SJCRH30 (cell line): Measurements from ENCODE around the gene PTGDS. TPM values are rescaled to one million over a fixed set of nuclear protein-coding genes. Genes with fewer than 3 reads are reported as not detected.

Experiments used
- DNase-seq, 2 experiments: peaks; one replicate each; pipeline ENCODE4 v3.0.0-alpha.2; 2015 to 2020
- H3K27ac ChIP-seq: fragments of 250-450 bp; sonication (Bioruptor Pico); 2 replicates; pipeline ENCODE4 v1.5.1; 2020; ENCODE audit warnings: mild to moderate bottlenecking, moderate library complexity
- H3K27me3 ChIP-seq: fragments of 250-450 bp; sonication (Bioruptor Pico); 2 replicates; pipeline ENCODE4 v1.5.1; 2020; ENCODE audit warnings: mild to moderate bottlenecking, moderate library complexity
- H3K36me3 ChIP-seq: fragments of 250-450 bp; sonication (Bioruptor Pico); 2 replicates; pipeline ENCODE4 v1.5.1; 2020; ENCODE audit warnings: mild to moderate bottlenecking, moderate library complexity
- H3K4me1 ChIP-seq: fragments of 250-450 bp; sonication (Bioruptor Pico); 2 replicates; pipeline ENCODE4 v1.5.1; 2020; ENCODE audit warnings: mild to moderate bottlenecking, moderate library complexity
- H3K4me3 ChIP-seq: fragments of 250-450 bp; sonication (Bioruptor Pico); 2 replicates; pipeline ENCODE4 v1.5.1; 2020; ENCODE audit warnings: mild to moderate bottlenecking, moderate library complexity
- H3K9me3 ChIP-seq: fragments of 250-450 bp; sonication (Bioruptor Pico); replicated peaks from 2 replicates; pipeline ENCODE4 v1.5.1; 2020; ENCODE audit warnings: mild to moderate bottlenecking, moderate library complexity
- total RNA-seq: library from RNA; depleted of rRNA; stranded (reverse); fragments of >200 nt; shearing (Covaris generic); gene quantifications from 2 replicates; pipeline ENCODE4 v1.2.3, GENCODE V29; 2014

The PTGDS gene
- total RNA-seq, 1 experiment from 2014 or later: not detected

DNA sequence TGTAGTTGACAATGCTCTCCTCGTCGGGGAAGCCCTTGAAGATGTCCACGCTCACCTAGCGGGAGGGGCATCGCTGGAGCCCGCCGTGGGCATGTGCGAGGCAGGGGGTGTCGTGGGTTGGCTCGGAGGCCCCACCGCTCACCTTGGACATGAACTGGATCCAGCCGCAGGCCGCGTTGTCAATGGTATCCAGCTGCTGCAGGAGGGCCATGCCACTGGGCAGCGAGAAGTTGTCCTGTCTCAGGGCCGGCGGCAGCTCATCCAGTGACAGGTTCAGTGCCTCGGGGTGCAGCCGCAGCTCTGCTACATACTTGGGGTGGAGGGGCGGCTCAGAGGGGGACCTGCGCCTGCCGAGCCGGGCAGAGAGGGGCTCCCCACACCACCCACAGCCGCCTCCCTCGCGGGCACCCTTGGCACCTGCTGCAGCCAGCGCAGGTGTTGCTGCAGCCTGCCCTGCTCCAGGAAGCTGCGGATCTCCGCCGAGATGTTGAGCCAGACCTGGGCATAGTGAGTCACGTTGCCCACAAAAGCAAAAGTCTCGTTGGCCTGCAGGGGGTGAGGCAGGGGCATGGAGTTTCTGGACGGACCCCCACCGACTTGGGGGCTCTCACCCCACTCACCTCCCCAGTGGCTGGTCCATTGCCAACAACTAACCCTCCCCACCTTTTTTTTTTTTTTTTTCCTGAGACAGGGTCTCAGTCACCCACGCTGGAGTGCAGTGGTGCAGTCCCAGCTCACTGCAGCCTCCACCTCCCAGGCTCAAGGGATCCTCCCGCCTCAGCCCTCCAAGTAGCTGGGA, 41.7 kb downstream of the PTGDS start:
- H3K27me3 ChIP-seq: no peaks in the 10 kb centered on the region
- no peak overlapping the region for H3K4me3 ChIP-seq
- H3K9me3 ChIP-seq: no peaks in the 10 kb centered on the region
- DNase-seq: no peak
- no peaks in the 10 kb centered on the region for H3K36me3 ChIP-seq
- peaks cover 12% of the 10 kb centered on the region for H3K4me1 ChIP-seq
- H3K27ac ChIP-seq: no peak overlapping the region

DNA sequence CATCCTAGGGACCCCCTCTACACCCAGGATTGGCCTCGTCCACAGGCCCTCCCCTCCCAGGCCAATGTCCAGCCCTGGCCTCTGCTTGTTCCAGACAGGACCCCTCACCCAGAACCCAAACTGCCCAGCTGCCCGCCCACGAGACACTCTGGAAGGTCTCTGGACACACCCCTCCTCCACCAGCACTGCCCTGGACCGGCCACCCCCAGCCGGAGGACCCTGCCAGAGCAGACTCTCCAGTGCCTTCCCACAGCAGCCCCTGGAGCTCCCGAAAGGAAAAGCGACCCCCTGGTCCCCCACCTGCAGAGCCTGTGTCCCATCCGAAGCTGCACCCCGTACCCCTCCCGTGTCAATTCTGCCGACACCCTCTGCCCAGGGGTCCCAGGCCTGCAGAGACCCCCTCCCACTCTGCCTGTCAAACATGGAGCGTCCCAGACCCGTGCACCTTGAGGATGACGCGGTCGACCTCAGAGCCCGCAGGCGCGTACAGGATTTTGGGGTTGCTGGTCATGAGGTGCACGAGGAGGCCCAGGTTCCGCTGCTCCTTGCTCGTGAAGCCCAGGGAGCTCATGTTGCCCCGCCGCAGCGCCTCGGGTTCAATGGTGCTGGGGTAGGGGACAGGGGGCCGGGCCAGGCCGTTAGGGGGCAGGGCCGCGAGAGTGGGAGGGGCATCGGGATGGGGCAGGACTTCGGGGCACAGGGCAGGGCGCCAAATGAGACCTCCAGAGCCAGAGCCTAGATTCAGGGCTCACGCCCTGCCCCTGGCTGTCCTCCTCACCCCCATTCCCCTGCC, 42.8 kb downstream of the PTGDS start:
- H3K9me3 ChIP-seq: no peaks in the 10 kb centered on the region
- no peaks in the 10 kb centered on the region for H3K36me3 ChIP-seq
- no peak for DNase-seq

DNA sequence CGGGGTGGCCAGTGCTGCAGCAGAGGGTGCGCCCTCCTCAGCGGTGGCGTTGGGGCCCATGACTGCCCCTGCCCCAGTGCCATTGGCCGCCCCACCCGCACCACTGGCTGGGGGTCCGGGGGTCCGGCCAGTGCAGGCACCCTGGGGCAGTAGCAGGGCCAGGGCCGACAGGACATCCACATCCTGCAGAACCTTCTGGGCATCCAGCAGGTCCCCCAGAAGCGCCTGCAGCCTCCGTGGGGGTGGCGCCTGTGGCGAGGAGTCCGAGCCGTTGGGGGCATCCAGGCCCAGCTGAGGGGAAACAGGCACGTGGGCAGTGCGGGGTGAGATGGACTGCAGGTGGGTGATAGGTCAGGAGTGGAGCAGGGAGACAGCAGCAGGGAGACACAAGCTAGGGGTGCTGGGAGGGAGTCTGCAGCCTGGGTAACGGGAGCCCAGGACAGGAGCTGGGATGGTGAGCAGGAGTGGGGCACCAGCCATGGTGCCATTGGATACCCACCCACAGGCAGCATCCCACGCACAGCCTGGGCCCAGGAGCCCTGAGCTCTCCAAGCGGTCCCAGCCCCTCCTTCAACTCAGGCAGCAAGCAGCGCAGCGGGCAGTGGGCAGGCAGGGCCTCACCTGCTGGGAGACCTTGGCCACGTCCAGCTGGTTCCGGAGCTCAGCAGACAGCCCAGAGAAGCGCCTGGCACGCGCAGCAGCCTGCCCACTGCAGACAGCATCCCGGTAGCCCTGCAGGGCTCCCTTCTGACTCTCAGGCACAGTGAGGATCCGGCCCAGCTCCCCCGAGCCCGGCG, 43.7 kb downstream of the PTGDS start:
- Histone ChIP-seq H3K9me3 (no peaks in the 10 kb centered on the region), H3K27ac (no peak overlapping the region), H3K36me3 (no peaks in the 10 kb centered on the region), H3K27me3 (peaks cover 5% of the 10 kb centered on the region), H3K4me3 (no peak overlapping the region), H3K4me1 (peaks cover 28% of the 10 kb centered on the region)
- no peak for DNase-seq

More for the DNA sequence above, 42.8 kb downstream of the PTGDS start:
- Histone ChIP-seq H3K27ac (no peak overlapping the region), H3K27me3 (no peaks in the 10 kb centered on the region), H3K4me1 (peaks cover 19% of the 10 kb centered on the region), H3K4me3 (no peak overlapping the region)

DNA sequence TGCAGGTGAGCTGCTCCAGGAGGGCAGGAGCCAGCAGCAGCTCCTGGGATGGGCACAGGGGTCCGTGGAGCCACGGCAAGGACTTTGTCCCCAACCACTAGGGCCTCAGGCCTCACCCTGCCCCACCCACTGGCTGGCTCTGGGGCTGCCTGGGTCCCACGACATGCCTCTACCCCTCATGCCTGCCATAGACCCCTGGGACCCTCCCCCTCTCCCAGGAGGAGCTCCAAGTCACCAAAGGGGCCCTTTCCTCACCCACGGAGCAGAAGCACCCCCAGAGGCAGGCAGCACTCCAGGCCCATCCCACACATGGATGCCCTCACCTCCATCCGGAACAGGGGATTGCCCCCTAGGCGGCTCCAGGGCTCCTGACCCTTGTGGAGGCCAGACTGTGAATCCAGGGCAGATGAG, 44.3 kb downstream of the PTGDS start:
- H3K27ac ChIP-seq: no peak overlapping the region
- peaks cover 30% of the 10 kb centered on the region for H3K4me1 ChIP-seq
- H3K4me3 ChIP-seq: no peak overlapping the region
- H3K27me3 ChIP-seq: peaks cover 7% of the 10 kb centered on the region
- no peak for DNase-seq
- no peaks in the 10 kb centered on the region for H3K36me3 ChIP-seq
- H3K9me3 ChIP-seq: no peaks in the 10 kb centered on the region

DNA sequence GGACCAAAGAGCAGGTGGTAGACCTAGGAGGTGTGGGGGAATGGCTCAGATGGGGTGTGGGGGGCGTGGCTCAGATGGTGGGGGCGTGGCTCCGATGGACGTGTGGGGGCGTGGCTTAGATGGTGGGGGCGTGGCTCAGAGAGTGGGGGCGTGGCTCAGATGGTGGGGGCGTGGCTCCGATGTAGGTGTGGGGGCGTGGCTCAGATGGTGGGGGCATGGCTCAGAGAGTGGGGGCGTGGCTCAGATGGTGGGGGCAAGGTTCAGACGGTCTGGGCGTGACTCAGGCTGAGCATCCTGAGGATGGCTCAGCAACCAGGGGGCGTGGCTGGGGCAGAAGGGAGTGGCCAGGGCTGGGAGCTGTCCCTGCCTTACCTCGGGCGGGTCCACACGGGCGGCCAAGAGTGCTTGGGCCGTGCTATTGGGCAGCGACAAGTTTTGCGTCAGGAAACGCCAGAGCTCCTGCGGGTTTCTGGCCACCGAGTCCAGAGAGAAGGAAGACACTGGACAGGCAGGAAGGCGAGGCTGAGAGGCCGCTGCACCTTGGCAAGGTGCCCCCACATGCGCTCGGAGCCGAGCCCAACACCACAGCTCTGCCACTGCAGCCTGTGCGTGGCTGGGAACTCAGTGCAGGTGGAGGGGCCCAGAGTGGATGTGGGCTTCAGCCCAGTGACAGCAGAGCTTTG, 44.8 kb downstream of the PTGDS start:
- H3K9me3 ChIP-seq: no peaks in the 10 kb centered on the region
- H3K4me3 ChIP-seq: no peak overlapping the region
- peaks cover 30% of the 10 kb centered on the region for H3K4me1 ChIP-seq
- H3K36me3 ChIP-seq: no peaks in the 10 kb centered on the region
- H3K27me3 ChIP-seq: peaks cover 9% of the 10 kb centered on the region
- no peak overlapping the region for H3K27ac ChIP-seq
- DNase-seq: peak; percentile 67 to 75

DNA sequence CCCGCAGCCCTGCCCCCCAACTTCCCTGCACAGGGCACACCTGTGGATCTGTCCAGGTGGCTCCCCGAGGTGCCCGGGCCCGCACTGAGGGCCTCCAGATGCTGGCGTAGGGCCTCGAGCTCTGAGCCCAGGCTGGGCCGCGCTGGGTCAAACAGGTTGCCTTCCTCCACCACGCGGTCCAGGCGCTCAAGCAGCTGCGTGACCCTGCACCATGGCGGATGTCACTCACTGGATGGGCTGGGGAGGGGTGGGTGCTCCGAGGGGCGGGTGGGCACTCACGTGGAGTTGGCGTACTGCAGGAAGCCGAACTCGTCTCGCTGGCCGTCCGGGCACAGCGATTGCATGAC, 45.3 kb downstream of the PTGDS start:
- no peak overlapping the region for H3K27ac ChIP-seq
- H3K9me3 ChIP-seq: no peaks in the 10 kb centered on the region
- H3K36me3 ChIP-seq: no peaks in the 10 kb centered on the region
- DNase-seq: no peak
- H3K4me1 ChIP-seq: peaks cover 30% of the 10 kb centered on the region
- no peak overlapping the region for H3K4me3 ChIP-seq
- H3K27me3 ChIP-seq: peaks cover 14% of the 10 kb centered on the region

DNA sequence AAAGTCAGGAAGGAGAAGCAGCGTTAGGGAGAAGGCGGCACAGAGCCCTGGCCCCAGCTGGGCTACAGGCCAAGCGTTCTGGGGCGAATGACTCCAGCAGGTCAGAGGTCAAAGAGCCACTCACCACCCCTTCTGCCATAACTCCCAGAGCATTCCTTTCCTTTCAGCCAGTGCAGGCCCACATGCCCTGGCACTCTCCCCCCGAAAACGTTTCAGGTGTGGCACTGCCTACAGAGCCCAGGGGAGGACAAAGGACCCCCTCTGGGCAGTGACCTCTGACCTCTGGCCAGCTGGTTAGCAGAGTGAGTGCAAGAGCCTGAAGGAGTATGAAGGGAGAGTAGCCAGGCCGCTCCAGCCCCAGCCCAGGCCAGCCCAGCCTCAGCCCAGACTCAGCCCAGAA, 45.9 kb downstream of the PTGDS start:
- H3K4me1 ChIP-seq: peaks cover 30% of the 10 kb centered on the region
- H3K27me3 ChIP-seq: peaks cover 14% of the 10 kb centered on the region
- no peak overlapping the region for H3K27ac ChIP-seq
- DNase-seq: no peak
- H3K4me3 ChIP-seq: no peak overlapping the region
- H3K36me3 ChIP-seq: no peaks in the 10 kb centered on the region
- no peaks in the 10 kb centered on the region for H3K9me3 ChIP-seq

DNA sequence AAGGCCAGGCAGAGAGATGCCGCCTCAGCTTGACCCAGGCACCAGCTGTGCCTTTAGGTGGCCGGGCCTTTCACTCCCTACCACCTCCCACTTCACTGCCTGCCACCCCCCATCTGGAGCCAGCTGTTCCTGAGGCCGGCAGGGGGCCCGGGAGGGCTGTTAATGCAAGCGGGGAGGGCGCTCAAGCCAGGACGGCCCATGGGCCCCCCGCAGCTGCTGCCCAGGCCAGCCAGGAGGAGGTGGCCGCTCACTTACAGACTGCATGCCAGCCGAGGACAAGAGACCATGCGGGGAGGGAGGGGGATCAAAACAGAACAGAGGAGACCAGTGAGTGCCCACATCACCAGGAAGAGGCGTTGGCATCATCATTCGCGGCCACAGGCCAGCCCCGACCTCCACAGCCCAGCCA, 46.3 kb downstream of the PTGDS start:
- H3K27ac ChIP-seq: no peak overlapping the region
- H3K4me3 ChIP-seq: no peak overlapping the region
- peak; percentile 88 to 89 for DNase-seq
- H3K4me1 ChIP-seq: peaks cover 32% of the 10 kb centered on the region
- peaks cover 14% of the 10 kb centered on the region for H3K27me3 ChIP-seq
- no peaks in the 10 kb centered on the region for H3K9me3 ChIP-seq
- H3K36me3 ChIP-seq: no peaks in the 10 kb centered on the region

DNA sequence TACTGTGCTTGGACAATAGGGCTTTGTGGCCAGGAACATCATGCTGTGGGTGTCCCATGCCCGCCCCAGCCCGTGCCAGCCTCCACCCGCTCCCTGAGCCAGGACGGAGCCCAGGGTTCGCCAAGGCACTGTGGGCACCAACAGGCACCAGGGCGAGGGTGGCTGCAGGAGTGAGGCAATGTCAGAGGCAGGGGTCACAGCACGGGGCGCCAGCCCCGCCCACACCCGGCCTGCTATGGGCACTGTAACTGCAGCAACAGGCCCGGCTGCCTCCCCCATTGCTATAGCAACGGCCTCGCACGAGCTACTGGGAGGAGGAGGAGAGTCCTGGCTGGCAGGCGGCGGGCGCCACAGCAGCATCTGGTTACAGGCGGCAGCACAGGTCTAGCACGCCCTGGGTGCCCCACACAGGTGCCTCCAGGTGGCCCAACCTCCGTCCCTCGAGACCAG, 48.2 kb downstream of the PTGDS start:
- H3K36me3 ChIP-seq: no peaks in the 10 kb centered on the region
- peak; percentile 66 to 74 for DNase-seq
- H3K4me1 ChIP-seq: peaks cover 33% of the 10 kb centered on the region
- no peak overlapping the region for H3K4me3 ChIP-seq
- no peak overlapping the region for H3K27ac ChIP-seq
- H3K27me3 ChIP-seq: peaks cover 14% of the 10 kb centered on the region
- no peaks in the 10 kb centered on the region for H3K9me3 ChIP-seq

DNA sequence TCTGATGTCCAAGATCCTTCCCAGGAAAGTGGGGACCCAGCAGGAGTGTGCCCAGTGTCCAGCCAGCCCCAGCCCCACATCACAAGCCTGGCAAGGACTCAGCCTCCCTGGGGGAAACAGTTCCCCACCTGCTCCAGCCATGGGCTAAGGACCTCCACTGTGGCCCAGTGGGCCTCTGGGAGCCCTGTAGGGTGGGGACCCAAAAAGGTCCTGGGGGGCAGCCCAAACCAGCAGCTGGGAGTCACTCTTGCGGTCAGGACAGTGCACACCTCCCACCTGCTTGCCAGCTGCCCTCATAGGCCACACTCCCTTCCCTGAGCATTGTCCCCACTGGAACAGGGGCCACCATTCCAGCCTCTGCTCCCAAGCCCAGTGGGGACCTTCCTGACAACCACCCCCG, 49.1 kb downstream of the PTGDS start:
- no peak for DNase-seq
- Histone ChIP-seq H3K27me3 (peaks cover 14% of the 10 kb centered on the region), H3K4me3 (no peak overlapping the region), H3K27ac (no peak overlapping the region), H3K4me1 (peaks cover 33% of the 10 kb centered on the region), H3K9me3 (no peaks in the 10 kb centered on the region), H3K36me3 (no peaks in the 10 kb centered on the region)

DNA sequence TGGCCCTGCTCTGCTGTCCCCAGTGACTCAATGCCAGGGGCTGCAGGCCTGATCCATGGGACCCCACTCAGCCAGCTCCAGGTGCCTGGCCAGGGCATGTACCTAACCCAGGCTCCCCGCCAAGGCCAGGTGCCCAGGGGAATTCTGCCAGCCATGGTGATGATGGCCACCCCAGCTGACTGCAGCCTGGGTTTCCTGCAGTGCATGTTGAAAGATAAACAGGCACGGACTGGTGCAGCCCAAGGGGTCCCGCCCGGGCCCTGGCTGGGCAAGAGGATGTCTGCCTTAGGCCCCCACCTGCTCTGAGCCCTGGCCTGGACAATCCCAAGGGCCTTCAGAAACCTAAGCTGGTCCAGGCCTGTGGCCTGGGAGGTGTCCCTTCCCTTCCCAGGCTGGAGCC, 49.5 kb downstream of the PTGDS start:
- Histone ChIP-seq H3K4me3 (no peak overlapping the region), H3K36me3 (no peaks in the 10 kb centered on the region), H3K9me3 (no peaks in the 10 kb centered on the region), H3K4me1 (peaks cover 33% of the 10 kb centered on the region), H3K27me3 (peaks cover 14% of the 10 kb centered on the region), H3K27ac (no peak overlapping the region)
- DNase-seq: no peak

DNA sequence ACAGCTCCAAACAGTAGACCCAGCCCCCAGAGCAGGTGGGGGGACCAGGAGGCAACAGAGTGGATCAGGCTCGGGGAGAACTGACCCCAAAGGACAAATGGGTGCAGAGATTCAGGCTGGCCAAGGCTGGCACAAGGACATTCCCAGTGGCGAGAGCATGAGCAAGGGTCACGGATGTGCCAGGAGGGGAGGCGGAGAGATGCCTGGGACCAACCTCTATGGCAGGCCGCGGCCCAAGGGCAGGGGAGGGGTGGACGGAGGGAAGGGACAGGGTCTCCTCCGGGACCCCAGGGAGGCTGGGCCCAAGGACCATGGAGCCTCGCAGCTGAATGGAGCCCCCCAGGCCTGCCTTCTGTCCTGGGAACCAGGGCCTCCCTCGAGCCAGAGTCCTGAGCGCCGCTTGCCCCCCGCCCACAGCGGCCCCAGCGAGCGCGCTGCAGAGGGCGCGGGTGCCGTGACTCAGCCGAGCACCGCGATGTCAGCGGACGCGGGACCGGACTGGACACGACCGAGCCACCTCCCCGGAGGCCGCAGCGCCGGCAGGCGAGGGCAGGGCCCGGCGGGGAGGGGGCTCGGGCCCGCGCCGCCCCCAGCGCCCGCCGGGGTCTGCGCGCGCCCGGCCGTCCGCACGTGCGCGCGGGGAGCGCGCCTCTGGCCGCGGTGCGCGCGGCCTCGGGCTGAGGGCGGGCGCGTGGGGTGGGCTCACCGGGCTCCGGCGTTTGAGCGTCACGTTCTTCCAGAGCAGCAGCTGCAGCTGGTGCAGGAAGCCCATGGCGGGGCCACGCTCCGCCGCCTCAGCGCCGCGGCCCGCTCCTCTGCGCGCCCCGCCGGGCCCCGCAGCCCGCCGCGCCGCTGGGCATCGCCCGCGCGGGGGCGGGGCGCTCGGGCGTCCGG, 50.3 kb downstream of the PTGDS start, which contains the start of gene ABCA2:
Gene ABCA2, minus strand, starts transcription at position 869 of the 894 bp plus-strand sequence. Its CDS starts 97 bp downstream, at position 772.
- H3K4me1 ChIP-seq: peaks cover 33% of the 10 kb centered on the region

DNA sequence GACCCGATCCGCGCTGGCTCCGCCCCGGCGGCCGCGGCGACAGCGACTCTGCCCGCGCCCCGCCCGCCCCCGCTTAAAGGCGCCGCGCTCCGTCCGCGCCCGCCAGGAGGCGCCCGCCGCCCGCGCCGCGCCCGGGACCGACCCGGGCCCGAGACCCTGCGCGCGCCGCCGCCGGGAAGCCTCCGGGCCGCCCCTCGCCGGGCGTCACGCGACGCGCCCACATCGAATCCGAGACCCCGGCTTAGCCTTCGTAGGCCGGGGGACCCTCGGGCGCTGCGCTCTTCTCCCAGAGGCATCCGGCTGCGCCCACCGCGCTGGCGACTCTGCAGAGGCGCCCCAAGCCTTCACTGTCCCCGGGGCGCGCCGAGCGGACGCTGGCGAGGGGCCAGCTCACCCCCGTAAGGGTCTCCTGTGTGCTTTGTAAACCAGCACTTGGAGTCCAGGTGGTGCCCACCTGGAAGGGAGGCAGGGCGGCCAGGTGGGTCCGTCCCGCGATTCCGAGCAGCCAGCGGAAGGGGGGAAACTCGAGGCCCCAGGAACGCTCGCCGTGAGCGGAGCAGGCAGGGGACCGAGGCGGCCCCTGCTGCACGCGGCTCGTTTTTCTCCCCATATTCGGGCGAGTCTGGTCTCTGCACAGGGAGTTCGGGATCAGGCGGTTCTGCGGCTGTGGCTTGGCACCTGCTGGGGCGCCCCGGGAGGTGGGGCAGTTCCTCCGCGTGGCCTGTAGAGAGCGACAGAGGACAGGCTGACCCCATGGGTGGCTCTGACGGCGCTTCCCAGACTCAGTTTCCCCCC, 51.2 kb downstream of the PTGDS start:
- H3K36me3 ChIP-seq: no peaks in the 10 kb centered on the region
- H3K9me3 ChIP-seq: no peaks in the 10 kb centered on the region
- H3K4me3 ChIP-seq: peak overlapping the region; percentile 48
- DNase-seq: peak; percentile 57 to 69
- H3K4me1 ChIP-seq: peaks cover 26% of the 10 kb centered on the region
- H3K27ac ChIP-seq: no peak overlapping the region
- H3K27me3 ChIP-seq: peaks cover 18% of the 10 kb centered on the region

More for the DNA sequence above, 50.3 kb downstream of the PTGDS start, which contains the start of gene ABCA2:
- peak within 1 kb of the TSS; percentile 48 for H3K4me3 ChIP-seq
- H3K27me3 ChIP-seq: peaks cover 18% of the 10 kb centered on the region
- no peak within 1 kb of the TSS for H3K27ac ChIP-seq
- H3K9me3 ChIP-seq: no peaks in the 10 kb centered on the region
- H3K36me3 ChIP-seq: no peaks in the 10 kb centered on the region
- no peak for DNase-seq
